Adipocyte (in vitro differentiated cells): ENCODE measurements around the gene SERPINA6.
"Not testable (repeated sequence)": the region's sequence is repeated elsewhere in the genome, so short reads cannot be mapped to it uniquely, and the experiment has no call there.

Experiments
- DNase-seq: peaks from one replicate; pipeline ENCODE4 v3.0.0-alpha.2; 2015; ENCODE audit warnings: low read depth
- H3K27me3 ChIP-seq: replicated peaks from 2 replicates; pipeline ENCODE4 v1.7.0; 2013; ENCODE audit warnings: mild to moderate bottlenecking, low read length, moderate library complexity; ENCODE audit not compliant: control insufficient read depth, insufficient read depth
- H3K36me3 ChIP-seq: 2 replicates; pipeline ENCODE4 v1.7.0; 2013; ENCODE audit warnings: low read length, mild to moderate bottlenecking, moderate library complexity; ENCODE audit not compliant: control insufficient read depth, insufficient read depth, severe bottlenecking
- H3K4me1 ChIP-seq: 2 replicates; pipeline ENCODE4 v1.7.0; 2013; ENCODE audit warnings: mild to moderate bottlenecking, low read length, moderate library complexity; ENCODE audit not compliant: control insufficient read depth, insufficient read depth
- H3K4me3 ChIP-seq: 2 replicates; pipeline ENCODE4 v1.7.0; 2013; ENCODE audit warnings: mild to moderate bottlenecking, low read length, moderate library complexity
- H3K9ac ChIP-seq: 2 replicates; pipeline ENCODE4 v1.7.0; 2013; ENCODE audit warnings: mild to moderate bottlenecking, low read length, moderate library complexity
- H3K9me3 ChIP-seq: 2 replicates; pipeline ENCODE4 v1.7.0; 2013; ENCODE audit warnings: mild to moderate bottlenecking, low read length, moderate library complexity; ENCODE audit not compliant: control insufficient read depth

SERPINA6 gene

DNA sequence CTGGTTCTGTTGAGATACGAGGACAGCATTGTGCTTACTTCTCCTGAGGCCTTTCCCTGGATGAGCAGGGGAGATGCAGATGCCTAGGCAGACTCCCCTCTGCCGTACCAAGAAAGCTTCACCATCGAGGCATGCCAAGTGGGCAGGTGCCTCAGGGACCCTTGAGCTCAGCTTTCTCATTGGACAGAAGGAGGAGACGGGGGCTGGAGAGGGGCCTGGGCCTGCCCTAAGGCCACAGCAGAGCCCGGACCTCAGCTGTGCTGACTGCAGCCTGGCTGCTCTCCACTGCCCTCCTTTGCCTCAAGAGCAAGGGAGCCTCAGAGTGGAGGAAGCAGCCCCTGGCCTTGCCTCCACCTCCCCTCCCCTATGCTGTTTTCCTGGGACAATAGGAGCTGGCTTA, 41.8 kb upstream of the SERPINA6 start:
- no peak overlapping the region for H3K4me3 ChIP-seq
- no peaks in the 10 kb centered on the region for H3K9me3 ChIP-seq
- no peak overlapping the region for H3K9ac ChIP-seq
- H3K27me3 ChIP-seq, result no peaks in the 10 kb centered on the region
- no peaks in the 10 kb centered on the region for H3K36me3 ChIP-seq
- no peaks in the 10 kb centered on the region for H3K4me1 ChIP-seq
- DNase-seq, result no peak

DNA sequence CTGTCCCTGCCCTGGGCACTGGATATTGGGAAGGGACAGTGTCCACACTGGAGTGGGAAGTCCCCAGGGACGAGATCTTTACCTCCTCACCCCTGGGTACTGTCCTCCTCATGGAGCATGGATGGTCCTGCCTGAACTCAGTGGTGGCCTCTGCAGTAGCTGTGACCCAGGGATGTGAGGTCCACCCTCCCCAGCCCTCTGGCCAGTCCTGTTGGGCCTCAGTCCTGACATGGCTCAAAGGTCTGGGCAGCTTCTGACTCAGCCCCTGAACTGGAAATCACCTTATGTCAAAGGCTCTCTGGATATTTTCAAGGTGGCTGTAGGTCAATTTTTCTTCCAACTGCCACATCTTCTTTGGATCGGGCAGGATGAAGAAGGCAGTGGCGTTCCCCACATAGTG, 40.9 kb upstream of the SERPINA6 start:
- DNase-seq, result no peak
- Histone ChIP-seq H3K36me3 (no peaks in the 10 kb centered on the region), H3K27me3 (no peaks in the 10 kb centered on the region), H3K4me3 (no peak overlapping the region), H3K9ac (no peak overlapping the region), H3K9me3 (no peaks in the 10 kb centered on the region), H3K4me1 (no peaks in the 10 kb centered on the region)

- H3K9ac ChIP-seq, result no peak overlapping the region
- H3K27me3 ChIP-seq, result no peaks in the 10 kb centered on the region
- H3K4me3 ChIP-seq, result no peak overlapping the region
- no peaks in the 10 kb centered on the region for H3K4me1 ChIP-seq
- no peaks in the 10 kb centered on the region for H3K9me3 ChIP-seq
- H3K36me3 ChIP-seq, result no peaks in the 10 kb centered on the region
- no peak for DNase-seq
Measured at GRCh38 chr14:94363151-94363624, 40.1 kb upstream of the SERPINA6 start.

GRCh38 chr14:94362614-94363133, 39.5 kb upstream of the SERPINA6 start:
- Histone ChIP-seq H3K9ac (no peak overlapping the region), H3K4me1 (no peaks in the 10 kb centered on the region), H3K36me3 (no peaks in the 10 kb centered on the region), H3K9me3 (no peaks in the 10 kb centered on the region), H3K27me3 (no peaks in the 10 kb centered on the region), H3K4me3 (no peak overlapping the region)
- DNase-seq, result no peak

DNA sequence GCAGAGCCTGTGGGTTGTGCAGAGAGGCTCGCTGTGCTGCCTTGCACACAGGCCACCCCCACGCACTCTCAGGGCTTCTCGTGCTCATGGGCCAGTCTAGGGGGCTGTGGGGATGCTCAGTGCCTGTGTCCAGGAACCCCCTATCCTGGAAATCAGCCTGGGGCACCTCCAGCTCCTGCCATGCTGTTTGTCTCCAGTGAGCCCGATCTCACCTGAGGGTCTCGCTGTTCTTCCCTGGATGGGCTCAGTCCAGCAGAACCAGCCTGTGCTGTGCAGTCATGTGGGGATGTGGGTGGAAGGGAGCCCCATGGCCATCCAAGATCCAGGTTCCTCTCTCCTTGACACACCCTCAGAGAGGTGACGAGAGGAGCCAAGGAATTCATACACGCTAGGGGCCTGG, 38.5 kb upstream of the SERPINA6 start:
- H3K27me3 ChIP-seq, result no peaks in the 10 kb centered on the region
- H3K4me3 ChIP-seq, result no peak overlapping the region
- H3K36me3 ChIP-seq, result no peaks in the 10 kb centered on the region
- H3K4me1 ChIP-seq, result no peaks in the 10 kb centered on the region
- H3K9ac ChIP-seq, result no peak overlapping the region
- no peak for DNase-seq
- no peaks in the 10 kb centered on the region for H3K9me3 ChIP-seq

DNA sequence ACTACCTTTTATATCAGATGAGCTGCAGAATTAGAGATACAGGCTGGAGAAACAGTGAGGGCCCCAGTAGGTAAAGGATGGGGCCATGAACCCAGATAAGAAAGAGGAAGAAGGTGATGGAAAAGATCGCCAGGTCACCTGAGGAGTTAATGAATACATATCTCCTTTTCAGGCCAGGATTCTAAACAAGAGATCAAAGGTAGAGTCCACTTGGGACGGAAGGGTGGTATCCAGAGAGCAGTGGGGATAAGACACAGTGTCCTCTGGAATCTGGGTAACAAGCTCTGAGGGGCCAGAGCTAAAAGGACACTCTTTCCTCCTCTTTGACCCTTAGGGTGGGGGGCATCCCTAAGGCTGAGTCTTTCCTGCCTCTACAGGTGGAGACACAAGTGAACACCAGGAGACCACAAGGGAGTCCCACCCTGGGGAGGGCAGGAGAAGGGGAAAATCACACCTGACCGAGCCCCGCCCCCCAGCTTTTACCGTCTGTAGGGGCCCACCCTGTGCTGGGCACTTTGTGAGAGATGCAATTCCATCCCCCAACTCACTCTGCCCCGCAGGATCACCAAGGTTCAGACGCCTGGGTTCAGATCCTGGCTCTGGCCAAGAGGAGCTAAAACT, 37.9 kb upstream of the SERPINA6 start:
- Histone ChIP-seq H3K27me3 (no peaks in the 10 kb centered on the region), H3K9ac (no peak overlapping the region), H3K9me3 (no peaks in the 10 kb centered on the region), H3K4me3 (no peak overlapping the region), H3K36me3 (no peaks in the 10 kb centered on the region), H3K4me1 (no peaks in the 10 kb centered on the region)
- no peak for DNase-seq

GRCh38 chr14:94357166-94357565, 34.0 kb upstream of the SERPINA6 start:
- H3K27me3 ChIP-seq, result no peaks in the 10 kb centered on the region
- DNase-seq, result no peak
- no peaks in the 10 kb centered on the region for H3K36me3 ChIP-seq
- H3K4me3 ChIP-seq, result no peak overlapping the region
- H3K4me1 ChIP-seq, result peaks cover 11% of the 10 kb centered on the region
- H3K9me3 ChIP-seq, result no peaks in the 10 kb centered on the region
- H3K9ac ChIP-seq, result no peak overlapping the region

DNA sequence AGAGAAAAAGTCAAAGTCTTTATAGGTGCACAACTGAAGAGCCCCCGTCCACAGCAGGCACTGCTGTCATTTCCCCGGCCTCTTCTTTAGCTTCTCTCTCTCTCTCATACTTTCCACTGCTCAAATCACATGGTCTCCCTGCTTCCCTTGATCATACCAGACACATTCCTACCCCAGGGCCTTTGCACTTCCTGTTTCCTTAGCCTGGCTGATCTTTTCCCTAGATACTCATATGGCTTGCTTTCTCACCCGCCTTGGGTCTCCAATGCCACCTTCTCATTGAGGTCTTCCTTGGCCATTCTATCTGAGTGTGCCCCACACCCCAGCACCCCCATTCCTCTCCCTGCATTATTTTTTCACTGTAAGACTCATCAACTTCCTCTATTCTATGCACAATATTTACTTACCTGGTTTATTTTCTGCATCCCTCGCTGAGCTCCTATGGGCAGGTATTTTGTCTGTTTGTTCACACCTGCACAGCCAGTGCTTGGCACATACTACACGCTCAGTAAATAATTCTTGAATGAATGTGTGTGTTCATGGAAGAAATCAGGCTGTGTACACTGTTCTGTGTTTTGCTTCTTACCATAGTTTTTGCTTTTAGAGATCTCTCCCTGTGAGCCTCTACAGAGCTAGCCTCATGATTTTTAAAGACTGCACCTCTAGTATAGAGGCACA, 33.4 kb upstream of the SERPINA6 start:
- H3K36me3 ChIP-seq, result no peaks in the 10 kb centered on the region
- no peak overlapping the region for H3K4me3 ChIP-seq
- H3K4me1 ChIP-seq, result peaks cover 11% of the 10 kb centered on the region
- no peaks in the 10 kb centered on the region for H3K27me3 ChIP-seq
- no peak overlapping the region for H3K9ac ChIP-seq
- H3K9me3 ChIP-seq, result no peaks in the 10 kb centered on the region
- DNase-seq, result no peak

- DNase-seq, result peak; percentile 75
- H3K36me3 ChIP-seq, result no peaks in the 10 kb centered on the region
Measured at GRCh38 chr14:94355191-94355794, 32.2 kb upstream of the SERPINA6 start.

DNA sequence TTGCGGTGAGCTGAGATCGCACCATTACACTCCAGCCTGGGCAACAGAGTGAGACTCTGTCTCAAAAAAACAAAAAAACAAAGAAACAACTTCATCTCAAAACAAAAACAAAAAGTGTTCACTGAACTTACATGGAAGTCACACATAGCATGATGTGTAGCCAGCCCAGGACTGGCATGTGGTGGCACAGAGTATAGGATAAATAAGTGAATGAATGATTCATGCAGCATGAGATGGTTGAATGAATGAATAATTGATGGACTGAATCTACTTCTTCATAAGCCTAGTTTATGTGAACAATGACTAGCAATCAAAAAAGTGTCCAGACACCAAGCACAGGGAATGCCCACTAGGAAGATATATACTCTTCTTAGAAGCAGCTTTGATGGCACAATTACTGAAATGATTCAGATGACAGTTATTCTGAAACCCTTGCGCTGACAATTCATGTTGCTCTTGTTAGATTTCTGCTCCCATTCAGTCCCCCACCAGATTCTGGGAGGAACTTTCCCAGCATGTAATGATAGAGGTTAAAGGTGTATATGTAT, 31.6 kb upstream of the SERPINA6 start:
- Histone ChIP-seq H3K36me3 (no peaks in the 10 kb centered on the region), H3K9ac (no peak overlapping the region), H3K4me3 (no peak overlapping the region), H3K4me1 (peaks cover 11% of the 10 kb centered on the region), H3K9me3 (no peaks in the 10 kb centered on the region), H3K27me3 (no peaks in the 10 kb centered on the region)
- DNase-seq, result no peak

More at GRCh38 chr14:94355191-94355794, 32.2 kb upstream of the SERPINA6 start:
- H3K9me3 ChIP-seq, result no peaks in the 10 kb centered on the region
- no peak overlapping the region for H3K4me3 ChIP-seq
- H3K27me3 ChIP-seq, result no peaks in the 10 kb centered on the region
- H3K4me1 ChIP-seq, result peaks cover 11% of the 10 kb centered on the region
- peak overlapping the region; percentile 20 for H3K9ac ChIP-seq

DNA sequence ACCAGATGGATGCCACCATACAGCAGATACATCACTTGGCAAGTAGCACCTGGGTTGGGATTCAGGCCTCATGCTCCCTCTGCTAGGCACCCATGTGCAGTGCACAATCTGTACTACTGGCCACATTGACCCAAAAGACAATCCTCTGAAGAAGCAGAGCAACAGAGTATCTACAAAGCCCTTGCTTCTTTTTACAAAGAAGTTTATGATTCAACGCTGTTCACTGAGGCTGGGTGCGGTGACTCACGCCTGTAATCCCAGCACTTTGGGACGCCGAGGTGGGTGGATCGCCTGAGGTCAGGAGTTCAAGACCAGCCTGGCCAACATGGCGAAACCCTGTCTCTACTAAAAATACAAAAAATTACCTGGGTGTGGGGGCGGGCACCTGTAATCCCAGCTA, 31.1 kb upstream of the SERPINA6 start:
- peaks cover 11% of the 10 kb centered on the region for H3K4me1 ChIP-seq
- H3K27me3 ChIP-seq, H3K4me3 ChIP-seq, DNase-seq, H3K9me3 ChIP-seq, H3K9ac ChIP-seq, H3K36me3 ChIP-seq: not testable (repeated sequence)
